ENCODE data around the gene QRFP. TPM values are rescaled to one million over a fixed set of nuclear protein-coding genes. Genes with fewer than 3 reads are reported as not detected.
A peak's percentile ranks its signal among the peaks of the same experiment; 100 is the strongest.

Gene QRFP
- total RNA-seq, 1 experiment from 2014 or later: not detected

DNA sequence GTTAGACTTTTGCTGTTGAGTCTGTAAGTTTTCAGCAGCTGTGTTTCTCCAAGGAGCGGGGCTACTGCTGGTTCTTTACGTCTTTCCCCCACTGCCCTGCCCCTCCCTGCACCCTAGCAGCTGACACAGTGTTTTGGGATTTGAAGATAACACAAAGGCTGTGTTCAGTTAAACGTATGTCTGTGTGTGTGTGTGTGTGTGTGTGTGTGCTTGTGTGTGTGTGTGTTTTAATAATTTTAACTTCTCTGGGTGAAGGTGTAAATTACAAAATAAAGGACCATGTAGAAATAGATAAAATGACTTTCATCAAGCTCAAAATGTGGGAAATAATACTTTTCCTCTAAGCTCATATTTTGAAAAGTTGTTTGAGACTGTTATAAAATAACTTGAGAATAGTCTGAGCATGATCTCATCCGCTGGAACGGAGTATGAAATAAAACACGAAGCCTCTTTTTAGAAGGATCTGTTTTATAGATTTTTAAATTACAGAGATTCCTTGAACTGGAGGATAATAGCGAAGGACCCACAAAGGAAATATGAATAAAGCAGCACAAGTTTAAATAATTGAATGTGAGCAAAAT is 50.6 kb downstream of the QRFP start:
- intact Hi-C loops (cut with micrococcal nuclease): loop anchor here (5.0 kb wide), 2 partner anchors 74 to 134 kb away; no protein-coding TSS in a partner anchor
- peak overlapping the region; percentile 60 for H3K4me2 ChIP-seq (ENCODE audit: low read length)
- RAD21 ChIA-PET (ENCODE audit: low non-redundant PET in 1 of 2, low total read pairs in 2 of 2, uncharacterized antibody in 2 of 2, unreplicated experiment in 2 of 2): no interaction called here
- no peak overlapping the region for H2AFZ ChIP-seq (ENCODE audit: low read depth, low read length, poor library complexity, severe bottlenecking)
- 0 out of 4 replicates have a peak overlapping the region, but pooled peaks of 1 of the 2 experiments have one; percentile 11 for H3K4me3 ChIP-seq (replicated peaks in 1 of 2; ENCODE audit: low read depth in 1 of 2, low read length in 2 of 2)
- no peaks in the 10 kb centered on the region for H3K9me2 ChIP-seq (ENCODE audit: insufficient read depth)
- DNase-seq (ENCODE audit: low read depth, low spot score) (no peak), ATAC-seq (no peak)
- H3K9ac ChIP-seq (ENCODE audit: low read length): no peak overlapping the region
- no TSS peak for BruUV-seq (replicated peaks)
- H3K27ac ChIP-seq (ENCODE audit: low read depth, low read length): peak overlapping the region; percentile 77; the same call in 1 of the 2 replicates
- H3K4me1 ChIP-seq (ENCODE audit: control insufficient read depth in 1 of 2, insufficient read depth in 2 of 2, low read length in 2 of 2): peaks cover 41 to 45% of the 10 kb centered on the region in 2 experiments
- POLR2A ChIA-PET: interaction anchor here (0.6 to 1.0 kb wide), 2 partner anchors 10 to 23 kb away, joined by 3 read pairs; no protein-coding TSS in a partner anchor
- peaks cover 100% of the 10 kb centered on the region for H3K79me2 ChIP-seq (ENCODE audit: insufficient read depth, low read length)
- no peaks in the 10 kb centered on the region for H3K9me3 ChIP-seq (ENCODE audit: control insufficient read depth in 1 of 2, insufficient read depth in 1 of 2, low read depth in 1 of 2, low read length in 2 of 2)
- no peaks in the 10 kb centered on the region for H3K36me3 ChIP-seq (ENCODE audit: control insufficient read depth in 1 of 2, insufficient read depth in 2 of 2, low read length in 2 of 2)
- no peaks in the 10 kb centered on the region for H3K27me3 ChIP-seq (ENCODE audit: insufficient read depth, low read length)
- peaks cover 8% of the 10 kb centered on the region; the same call in 1 of the 2 replicates for H4K20me1 ChIP-seq (ENCODE audit: insufficient read depth)
- TF ChIP-seq FOSL1 (IDR thresholded peaks at IDR 0.05; ENCODE audit: low read depth): no peak
- TF ChIP-seq YY1 (IDR thresholded peaks at IDR 0.05; ENCODE audit: extremely low read depth, insufficient replicate concordance, low read depth, low read length): no peak
- TF ChIP-seq SP1 (IDR thresholded peaks at IDR 0.05; ENCODE audit: low read depth): no peak
- TF ChIP-seq RAD21 (IDR thresholded peaks at IDR 0.05; ENCODE audit: low read depth): no peak
- TF ChIP-seq ZFX (IDR thresholded peaks at IDR 0.05): no peak
- TF ChIP-seq EGR1 (IDR thresholded peaks at IDR 0.05; ENCODE audit: low read depth): no peak
- TF ChIP-seq, protein P1, sequence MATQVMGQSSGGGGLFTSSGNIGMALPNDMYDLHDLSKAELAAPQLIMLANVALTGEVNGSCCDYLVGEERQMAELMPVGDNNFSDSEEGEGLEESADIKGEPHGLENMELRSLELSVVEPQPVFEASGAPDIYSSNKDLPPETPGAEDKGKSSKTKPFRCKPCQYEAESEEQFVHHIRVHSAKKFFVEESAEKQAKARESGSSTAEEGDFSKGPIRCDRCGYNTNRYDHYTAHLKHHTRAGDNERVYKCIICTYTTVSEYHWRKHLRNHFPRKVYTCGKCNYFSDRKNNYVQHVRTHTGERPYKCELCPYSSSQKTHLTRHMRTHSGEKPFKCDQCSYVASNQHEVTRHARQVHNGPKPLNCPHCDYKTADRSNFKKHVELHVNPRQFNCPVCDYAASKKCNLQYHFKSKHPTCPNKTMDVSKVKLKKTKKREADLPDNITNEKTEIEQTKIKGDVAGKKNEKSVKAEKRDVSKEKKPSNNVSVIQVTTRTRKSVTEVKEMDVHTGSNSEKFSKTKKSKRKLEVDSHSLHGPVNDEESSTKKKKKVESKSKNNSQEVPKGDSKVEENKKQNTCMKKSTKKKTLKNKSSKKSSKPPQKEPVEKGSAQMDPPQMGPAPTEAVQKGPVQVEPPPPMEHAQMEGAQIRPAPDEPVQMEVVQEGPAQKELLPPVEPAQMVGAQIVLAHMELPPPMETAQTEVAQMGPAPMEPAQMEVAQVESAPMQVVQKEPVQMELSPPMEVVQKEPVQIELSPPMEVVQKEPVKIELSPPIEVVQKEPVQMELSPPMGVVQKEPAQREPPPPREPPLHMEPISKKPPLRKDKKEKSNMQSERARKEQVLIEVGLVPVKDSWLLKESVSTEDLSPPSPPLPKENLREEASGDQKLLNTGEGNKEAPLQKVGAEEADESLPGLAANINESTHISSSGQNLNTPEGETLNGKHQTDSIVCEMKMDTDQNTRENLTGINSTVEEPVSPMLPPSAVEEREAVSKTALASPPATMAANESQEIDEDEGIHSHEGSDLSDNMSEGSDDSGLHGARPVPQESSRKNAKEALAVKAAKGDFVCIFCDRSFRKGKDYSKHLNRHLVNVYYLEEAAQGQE (IDR thresholded peaks at IDR 0.05; ENCODE audit: low read depth): no peak
- TF ChIP-seq, protein P2, sequence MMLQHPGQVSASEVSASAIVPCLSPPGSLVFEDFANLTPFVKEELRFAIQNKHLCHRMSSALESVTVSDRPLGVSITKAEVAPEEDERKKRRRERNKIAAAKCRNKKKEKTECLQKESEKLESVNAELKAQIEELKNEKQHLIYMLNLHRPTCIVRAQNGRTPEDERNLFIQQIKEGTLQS (IDR thresholded peaks at IDR 0.05): no peak
- no peak for TF ChIP-seq POLR2A (IDR thresholded peaks at IDR 0.05; ENCODE audit: borderline replicate concordance, extremely low read depth, insufficient read depth, insufficient read length)
- no peak for TF ChIP-seq SIN3A (IDR thresholded peaks at IDR 0.05; ENCODE audit: low read depth)
- no peak for TF ChIP-seq EZH2phosphoT487 (IDR thresholded peaks at IDR 0.05; ENCODE audit: borderline replicate concordance)
- no peak for TF ChIP-seq CBX3 (IDR thresholded peaks at IDR 0.05; ENCODE audit: low read depth)
- no peak for TF ChIP-seq TCF7L2 (IDR thresholded peaks at IDR 0.05; ENCODE audit: borderline replicate concordance, extremely low read depth, insufficient read depth, insufficient read length)
- no peak for TF ChIP-seq POLR2AphosphoS5 (IDR thresholded peaks at IDR 0.05; ENCODE audit: low read depth, low read length)
- TF ChIP-seq, protein P3, sequence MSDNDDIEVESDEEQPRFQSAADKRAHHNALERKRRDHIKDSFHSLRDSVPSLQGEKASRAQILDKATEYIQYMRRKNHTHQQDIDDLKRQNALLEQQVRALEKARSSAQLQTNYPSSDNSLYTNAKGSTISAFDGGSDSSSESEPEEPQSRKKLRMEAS (IDR thresholded peaks at IDR 0.05): no peak
- CTCF ChIA-PET: interaction anchor here (0.9 kb wide), 1 partner anchor 16 kb away, joined by 3 read pairs; no protein-coding TSS in a partner anchor
